ENCODE results near the gene TEK.
"Not testable (repeated sequence)": the region's sequence is repeated elsewhere in the genome, so short reads cannot be mapped to it uniquely, and the experiment has no call there.

Gene TEK

GRCh38 chr9:27085456-27085855, 23.6 kb upstream of the TEK start:
- H3K4me3 ChIP-seq (ENCODE audit: low read depth, low read length) = no peak overlapping the region
- no peak for TF ChIP-seq CTCF (IDR thresholded peaks at IDR 0.05; ENCODE audit: control insufficient read depth, extremely low read depth, insufficient read depth)
- DNase-seq (ENCODE audit: low read depth) = no peak

GRCh38 chr9:27086818-27087680, 22.0 kb upstream of the TEK start:
- H3K4me3 ChIP-seq (ENCODE audit: low read depth, low read length) = no peak overlapping the region
- TF ChIP-seq CTCF (IDR thresholded peaks at IDR 0.05; ENCODE audit: control insufficient read depth, extremely low read depth, insufficient read depth) = no peak
- no peak for DNase-seq (ENCODE audit: low read depth)

- no peak for TF ChIP-seq CTCF (IDR thresholded peaks at IDR 0.05; ENCODE audit: control insufficient read depth, extremely low read depth, insufficient read depth)
- no peak overlapping the region for H3K4me3 ChIP-seq (ENCODE audit: low read depth, low read length)
- DNase-seq (ENCODE audit: low read depth) = no peak
These were observed 20.0 kb upstream of the TEK start for GRCh38 chr9:27088981-27089380.

- H3K4me3 ChIP-seq (ENCODE audit: low read depth, low read length) = no peak overlapping the region
- no peak for DNase-seq (ENCODE audit: low read depth)
- no peak for TF ChIP-seq CTCF (IDR thresholded peaks at IDR 0.05; ENCODE audit: control insufficient read depth, extremely low read depth, insufficient read depth)
These were observed 19.3 kb upstream of the TEK start for GRCh38 chr9:27089706-27090105.

- no peak for DNase-seq (ENCODE audit: low read depth)
- H3K4me3 ChIP-seq (ENCODE audit: low read depth, low read length) = no peak overlapping the region
- no peak for TF ChIP-seq CTCF (IDR thresholded peaks at IDR 0.05; ENCODE audit: control insufficient read depth, extremely low read depth, insufficient read depth)
These were observed 18.8 kb upstream of the TEK start for GRCh38 chr9:27090231-27090630.

GRCh38 chr9:27090711-27091110, 18.3 kb upstream of the TEK start:
- no peak overlapping the region for H3K4me3 ChIP-seq (ENCODE audit: low read depth, low read length)
- no peak for DNase-seq (ENCODE audit: low read depth)
- no peak for TF ChIP-seq CTCF (IDR thresholded peaks at IDR 0.05; ENCODE audit: control insufficient read depth, extremely low read depth, insufficient read depth)

- DNase-seq (ENCODE audit: low read depth); H3K4me3 ChIP-seq (ENCODE audit: low read depth, low read length): not testable (repeated sequence)
These were observed 16.5 kb upstream of the TEK start for GRCh38 chr9:27092496-27092895.

GRCh38 chr9:27093384-27094067, 15.5 kb upstream of the TEK start:
- not testable (repeated sequence) for DNase-seq (ENCODE audit: low read depth); H3K4me3 ChIP-seq (ENCODE audit: low read depth, low read length)

Measured in LNCaP clone FGC (cell line).